Thyroid gland (tissue), 4 donors: ENCODE data around the gene LY6G5B. TPM values are rescaled to one million over a fixed set of nuclear protein-coding genes. Genes with fewer than 3 reads are reported as not detected.

Experiments
- DNase-seq, 2 donors: peaks; one replicate each; pipeline ENCODE4 v3.0.0-alpha.2; 2019
- H3K27ac ChIP-seq, 3 donors: fragments of 200-600 bp; sonication (generic); 1 replicate in 2 of 3; 2 replicates in 1 of 3; pipeline ENCODE4 v1.5.1; 2016 to 2019; ENCODE audit warnings: mild to moderate bottlenecking in 1 of 3, moderate library complexity in 1 of 3
- H3K27me3 ChIP-seq: fragments of 200-600 bp; sonication (generic); one replicate; pipeline ENCODE4 v1.5.1; 2019
- H3K36me3 ChIP-seq, 2 donors: fragments of 200-600 bp; sonication (generic); one replicate each; pipeline ENCODE4 v1.5.1; 2016 to 2019
- H3K4me1 ChIP-seq, 2 donors: fragments of 200-600 bp; sonication (generic); one replicate each; pipeline ENCODE4 v1.5.1; 2017 to 2019
- H3K4me3 ChIP-seq, 3 donors: fragments of 200-600 bp; sonication (generic); replicated peaks in 1 of 3; 1 replicate in 2 of 3; 2 replicates in 1 of 3; pipeline ENCODE4 v1.5.1; 2016; ENCODE audit warnings: mild to moderate bottlenecking in 1 of 3
- H3K9me3 ChIP-seq: fragments of 200-600 bp; sonication (generic); one replicate; pipeline ENCODE4 v1.5.1; 2017
- POLR2A ChIP-seq, 2 donors: fragments of 450-650 bp; IDR thresholded peaks; one replicate each; pipeline ENCODE4 v1.6.1; 2017; ENCODE audit warnings: antibody characterized with exemption in 2 of 2, mild to moderate bottlenecking in 2 of 2, moderate library complexity in 1 of 2
- WGBS, 2 donors: methylation state at CpG; one replicate each; pipeline ENCODE4 v1.1.5; 2017; 5-methylcytosine and 5-hydroxymethylcytosine counted together
- intact Hi-C: fragments of 100-400 bp; cut with DNase I; formaldehyde crosslinking; loops from one replicate; pipeline ENCODE4 v1.15.1; 2023
- total RNA-seq, 4 donors: library from RNA; depleted of rRNA; stranded (reverse); fragments of >200 nt; gene quantifications; one replicate each; pipeline ENCODE4 v1.2.3, GENCODE V29; 2016
- TF ChIP-seq, protein P1 (sequence below), 6 experiments: fragments of 200-600 bp in 3 of 6; fragments of 450-650 bp in 3 of 6; sonication (generic) in 3 of 6; IDR thresholded peaks; one replicate each; pipeline ENCODE4 v1.5.1; 2016 to 2019; ENCODE audit warnings: antibody characterized with exemption in 6 of 6, mild to moderate bottlenecking in 2 of 6, inconsistent platforms in 1 of 6, moderate library complexity in 1 of 6

Gene LY6G5B
- total RNA-seq, 4 donors from 2014 or later: 4.4 to 11.8 (median 9.4) TPM

- intact Hi-C loops: no loop called here
- Histone ChIP-seq H3K4me1 (no peaks in the 10 kb centered on the region), H3K9me3 (no peaks in the 10 kb centered on the region), H3K27ac (no peak overlapping the region), H3K27me3 (no peaks in the 10 kb centered on the region), H3K36me3 (peaks cover 90 to 92% of the 10 kb centered on the region in 2 donors), H3K4me3 (no peak overlapping the region)
- 97 to 98% methylated on average over 6 of the region's 6 CpGs for WGBS, 2 donors
- DNase-seq: no peak
- TF ChIP-seq POLR2A (IDR thresholded peaks at IDR 0.05): no peak
- TF ChIP-seq, protein P1, sequence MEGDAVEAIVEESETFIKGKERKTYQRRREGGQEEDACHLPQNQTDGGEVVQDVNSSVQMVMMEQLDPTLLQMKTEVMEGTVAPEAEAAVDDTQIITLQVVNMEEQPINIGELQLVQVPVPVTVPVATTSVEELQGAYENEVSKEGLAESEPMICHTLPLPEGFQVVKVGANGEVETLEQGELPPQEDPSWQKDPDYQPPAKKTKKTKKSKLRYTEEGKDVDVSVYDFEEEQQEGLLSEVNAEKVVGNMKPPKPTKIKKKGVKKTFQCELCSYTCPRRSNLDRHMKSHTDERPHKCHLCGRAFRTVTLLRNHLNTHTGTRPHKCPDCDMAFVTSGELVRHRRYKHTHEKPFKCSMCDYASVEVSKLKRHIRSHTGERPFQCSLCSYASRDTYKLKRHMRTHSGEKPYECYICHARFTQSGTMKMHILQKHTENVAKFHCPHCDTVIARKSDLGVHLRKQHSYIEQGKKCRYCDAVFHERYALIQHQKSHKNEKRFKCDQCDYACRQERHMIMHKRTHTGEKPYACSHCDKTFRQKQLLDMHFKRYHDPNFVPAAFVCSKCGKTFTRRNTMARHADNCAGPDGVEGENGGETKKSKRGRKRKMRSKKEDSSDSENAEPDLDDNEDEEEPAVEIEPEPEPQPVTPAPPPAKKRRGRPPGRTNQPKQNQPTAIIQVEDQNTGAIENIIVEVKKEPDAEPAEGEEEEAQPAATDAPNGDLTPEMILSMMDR (IDR thresholded peaks at IDR 0.05): no peak
These were observed 29.2 kb upstream of the LY6G5B start for GRCh38 chr6:31640612-31641011.

GRCh38 chr6:31641370-31641769 lies 28.4 kb upstream of the LY6G5B start:
- Histone ChIP-seq H3K36me3 (peaks cover 90 to 92% of the 10 kb centered on the region in 2 donors), H3K4me3 (no peak overlapping the region), H3K27me3 (no peaks in the 10 kb centered on the region), H3K9me3 (no peaks in the 10 kb centered on the region), H3K4me1 (no peaks in the 10 kb centered on the region), H3K27ac (no peak overlapping the region)
- no peak for DNase-seq
- TF ChIP-seq POLR2A (IDR thresholded peaks at IDR 0.05): no peak
- TF ChIP-seq, protein P1 (IDR thresholded peaks at IDR 0.05): no peak
- intact Hi-C loops: no loop called here
- WGBS, 2 donors: 94% methylated on average over 4 of the region's 4 CpGs

GRCh38 chr6:31642798-31643570 lies 26.8 kb upstream of the LY6G5B start:
- no peaks in the 10 kb centered on the region for H3K4me1 ChIP-seq
- H3K9me3 ChIP-seq: no peaks in the 10 kb centered on the region
- no peak for DNase-seq
- TF ChIP-seq, protein P1 (IDR thresholded peaks at IDR 0.05): no peak
- TF ChIP-seq POLR2A (IDR thresholded peaks at IDR 0.05): no peak
- intact Hi-C loops: no loop called here
- H3K27me3 ChIP-seq: no peaks in the 10 kb centered on the region
- no peak overlapping the region for H3K4me3 ChIP-seq
- WGBS, 2 donors: 95% methylated on average over 5 to 6 of the region's 6 CpGs
- H3K27ac ChIP-seq: no peak overlapping the region
- H3K36me3 ChIP-seq: peaks cover 88 to 92% of the 10 kb centered on the region in 2 donors

DNA sequence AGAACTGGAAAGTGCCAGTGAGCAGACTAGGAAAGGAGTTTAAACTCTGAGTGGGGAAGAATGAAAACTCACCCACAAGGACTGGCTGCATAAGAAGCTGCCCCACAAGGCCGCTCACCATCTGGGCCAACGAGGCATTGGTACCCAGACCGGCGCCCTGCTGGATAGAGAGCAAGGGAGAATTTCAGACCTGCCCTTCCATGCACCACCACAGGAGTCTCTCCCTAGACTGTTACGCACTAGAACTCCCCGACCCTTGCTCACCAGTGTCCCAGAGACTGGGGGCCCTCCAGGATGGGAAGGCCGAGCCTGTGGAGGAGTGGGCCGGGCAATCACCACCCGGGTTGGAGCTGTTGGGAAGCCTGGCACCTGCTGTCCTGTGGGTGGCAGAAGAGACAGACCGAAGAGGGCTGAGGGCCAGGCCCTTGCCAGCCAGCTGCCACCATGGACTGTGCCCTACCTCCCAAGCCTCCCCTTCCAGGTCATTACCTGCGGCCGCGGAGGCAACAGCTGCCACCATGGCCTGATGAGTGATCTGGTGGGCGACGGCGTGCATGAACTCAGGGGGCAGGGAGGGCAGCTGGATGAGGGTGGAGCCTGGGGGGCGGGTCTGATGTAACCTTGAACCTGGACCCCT lies 25.8 kb upstream of the LY6G5B start:
- intact Hi-C loops: no loop called here
- no peak overlapping the region for H3K27ac ChIP-seq
- H3K36me3 ChIP-seq: peaks cover 94 to 97% of the 10 kb centered on the region in 2 donors
- 88 to 94% methylated on average over 8 to 12 of the region's 17 CpGs for WGBS, 2 donors
- H3K9me3 ChIP-seq: no peaks in the 10 kb centered on the region
- no peaks in the 10 kb centered on the region for H3K27me3 ChIP-seq
- no peak for DNase-seq
- no peaks in the 10 kb centered on the region for H3K4me1 ChIP-seq
- no peak overlapping the region for H3K4me3 ChIP-seq
- TF ChIP-seq, protein P1 (IDR thresholded peaks at IDR 0.05): no peak
- TF ChIP-seq POLR2A (IDR thresholded peaks at IDR 0.05): no peak

DNA sequence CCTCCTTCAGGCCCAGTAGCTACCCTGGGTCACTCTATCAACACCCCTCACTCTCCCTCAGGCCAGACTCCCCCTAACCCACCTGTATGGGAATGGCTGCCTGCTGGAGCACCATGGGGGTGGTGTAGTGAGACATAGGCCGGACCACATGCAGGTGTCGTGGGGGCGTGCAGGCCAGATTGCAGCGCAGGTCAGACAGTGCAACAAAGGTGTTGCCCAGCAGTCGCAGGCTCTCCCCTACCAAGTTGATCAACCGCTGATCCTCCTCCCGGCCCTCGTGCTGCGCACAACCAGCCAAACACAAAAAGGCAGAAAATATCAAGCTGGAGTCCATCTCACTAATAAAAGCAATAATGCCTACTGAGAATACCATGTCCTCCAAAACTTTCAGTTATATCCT lies 24.5 kb upstream of the LY6G5B start:
- no peaks in the 10 kb centered on the region for H3K4me1 ChIP-seq
- no peaks in the 10 kb centered on the region for H3K27me3 ChIP-seq
- no peak for DNase-seq
- no peaks in the 10 kb centered on the region for H3K9me3 ChIP-seq
- no peak overlapping the region for H3K4me3 ChIP-seq
- TF ChIP-seq POLR2A (IDR thresholded peaks at IDR 0.05): no peak
- TF ChIP-seq, protein P1 (IDR thresholded peaks at IDR 0.05): no peak
- 96 to 97% methylated on average over 9 of the region's 9 CpGs for WGBS, 2 donors
- H3K27ac ChIP-seq: no peak overlapping the region
- intact Hi-C loops: no loop called here
- H3K36me3 ChIP-seq: peaks cover 84 to 90% of the 10 kb centered on the region in 2 donors
